ENCODE measurements around the gene PSME3IP1.

- TF ChIP-seq EZH2 (IDR thresholded peaks at IDR 0.05; ENCODE audit: low read depth, unreplicated experiment) (no peak), CTCF (conservative IDR thresholded peaks at IDR 0.05; ENCODE audit: low read depth in 2 of 2) (no peak), REST (IDR thresholded peaks at IDR 0.05; ENCODE audit: unreplicated experiment) (no peak), POLR2AphosphoS5 (IDR thresholded peaks at IDR 0.05; ENCODE audit: low read depth) (no peak), JUNB (IDR thresholded peaks at IDR 0.05; ENCODE audit: unreplicated experiment) (no peak), STAT1 (IDR thresholded peaks at IDR 0.05; ENCODE audit: unreplicated experiment) (no peak), CREB1 (CRISPR knock-in tag; IDR thresholded peaks at IDR 0.05; ENCODE audit: low read depth) (no peak), ETS1 (IDR thresholded peaks at IDR 0.05) (no peak), EZH2phosphoT487 (IDR thresholded peaks at IDR 0.05; ENCODE audit: unreplicated experiment) (no peak), ZNF462 (CRISPR knock-in tag; IDR thresholded peaks at IDR 0.05) (no peak), ZNF114 (CRISPR knock-in tag; IDR thresholded peaks at IDR 0.05) (no peak)
These were observed 5.3 kb upstream of the PSME3IP1 start for GRCh38 chr16:57191056-57191571.

Data from GM23338 (cell line).